ENCODE data around the gene EPB41. TPM values are rescaled to one million over a fixed set of nuclear protein-coding genes. Genes with fewer than 3 reads are reported as not detected.
"Not testable (repeated sequence)": the region's sequence is repeated elsewhere in the genome, so short reads cannot be mapped to it uniquely, and the experiment has no call there.

EPB41 gene
- total RNA-seq, 2 donors from 2014 or later, result 40.0 to 63.2 TPM

DNA sequence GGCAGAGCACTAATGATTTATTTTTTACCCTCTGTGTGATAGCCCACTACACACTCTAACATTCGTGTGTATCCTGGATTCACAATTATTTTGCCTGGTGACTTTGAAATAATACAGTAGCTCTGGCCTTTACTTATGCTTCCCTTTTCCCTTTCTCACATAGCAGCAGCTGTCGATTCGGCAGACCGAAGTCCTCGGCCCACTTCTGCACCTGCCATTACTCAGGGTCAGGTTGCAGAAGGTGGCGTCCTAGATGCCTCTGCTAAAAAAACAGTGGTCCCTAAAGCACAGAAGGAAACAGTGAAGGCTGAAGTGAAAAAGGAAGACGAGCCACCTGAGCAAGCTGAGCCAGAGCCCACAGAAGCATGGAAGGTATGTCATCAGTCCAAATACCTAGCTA is 138.6 kb downstream of the EPB41 start:
- no peak overlapping the region for H3K4me3 Mint-ChIP-seq
- no peak for ATAC-seq (replicated peaks)
- H3K27ac Mint-ChIP-seq, result no peak overlapping the region
- H3K4me1 Mint-ChIP-seq, result no peaks in the 10 kb centered on the region
- H3K9me3 Mint-ChIP-seq, result no peaks in the 10 kb centered on the region
- H3K27me3 Mint-ChIP-seq, result no peaks in the 10 kb centered on the region
- peaks cover 54% of the 10 kb centered on the region for H3K36me3 Mint-ChIP-seq (ENCODE audit: low read depth)

DNA sequence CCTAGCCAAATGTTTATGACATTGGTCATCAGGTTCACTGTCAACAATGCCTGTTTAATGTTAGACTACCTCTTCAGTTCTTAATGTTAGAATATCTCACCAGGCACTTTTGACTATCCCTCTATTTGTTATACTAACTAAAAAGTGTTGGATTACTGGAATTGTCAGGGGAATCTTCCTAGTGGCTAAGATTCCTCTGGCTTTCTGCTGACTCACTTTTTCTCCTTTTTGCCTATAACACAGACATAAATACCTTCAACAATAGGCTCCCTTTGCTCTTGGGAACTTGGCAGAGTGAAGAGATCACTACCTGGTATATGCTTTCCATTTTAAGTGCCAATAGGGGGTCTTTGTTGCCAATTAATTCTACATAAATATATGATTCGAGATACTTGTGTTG is 140.8 kb downstream of the EPB41 start:
- no peak for ATAC-seq (replicated peaks)
- Mint-ChIP-seq H3K27me3 (no peaks in the 10 kb centered on the region), H3K4me3 (no peak overlapping the region), H3K27ac (no peak overlapping the region), H3K36me3 (ENCODE audit: low read depth) (peaks cover 48% of the 10 kb centered on the region), H3K4me1 (no peaks in the 10 kb centered on the region), H3K9me3 (no peaks in the 10 kb centered on the region)

DNA sequence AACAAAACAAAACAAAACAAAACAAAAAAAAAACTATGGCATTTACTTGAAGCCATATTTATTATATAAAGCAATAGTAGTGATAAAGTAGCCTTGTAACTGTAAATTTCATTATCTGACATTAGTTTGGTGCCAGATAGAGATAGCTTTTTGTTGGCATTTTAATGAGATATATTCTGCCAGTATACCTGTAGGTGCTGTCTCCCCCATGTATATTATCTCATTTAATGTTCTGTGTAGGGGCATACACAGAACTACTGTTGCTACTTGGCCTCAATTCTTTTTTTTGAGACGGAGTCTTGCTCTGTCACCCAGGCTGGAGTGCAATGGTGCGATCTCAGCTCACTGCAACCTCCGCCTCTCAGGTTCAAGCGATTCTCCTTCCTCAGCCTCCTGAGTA is 141.9 kb downstream of the EPB41 start:
- H3K4me1 Mint-ChIP-seq, result peaks cover 5% of the 10 kb centered on the region
- H3K27me3 Mint-ChIP-seq, result no peaks in the 10 kb centered on the region
- H3K27ac Mint-ChIP-seq, result no peak overlapping the region
- H3K4me3 Mint-ChIP-seq, result no peak overlapping the region
- ATAC-seq (replicated peaks), result no peak
- H3K9me3 Mint-ChIP-seq, result no peaks in the 10 kb centered on the region
- peaks cover 50% of the 10 kb centered on the region for H3K36me3 Mint-ChIP-seq (ENCODE audit: low read depth)

- no peak overlapping the region for H3K4me3 Mint-ChIP-seq
- peaks cover 54% of the 10 kb centered on the region for H3K36me3 Mint-ChIP-seq (ENCODE audit: low read depth)
- H3K4me1 Mint-ChIP-seq, result peaks cover 16% of the 10 kb centered on the region
- no peaks in the 10 kb centered on the region for H3K9me3 Mint-ChIP-seq
- H3K27me3 Mint-ChIP-seq, result no peaks in the 10 kb centered on the region
- H3K27ac Mint-ChIP-seq, result peak overlapping the region; percentile 51
- no peak for ATAC-seq (replicated peaks)
Observed at GRCh38 chr1:29057700-29058099, 143.3 kb downstream of the EPB41 start.

DNA sequence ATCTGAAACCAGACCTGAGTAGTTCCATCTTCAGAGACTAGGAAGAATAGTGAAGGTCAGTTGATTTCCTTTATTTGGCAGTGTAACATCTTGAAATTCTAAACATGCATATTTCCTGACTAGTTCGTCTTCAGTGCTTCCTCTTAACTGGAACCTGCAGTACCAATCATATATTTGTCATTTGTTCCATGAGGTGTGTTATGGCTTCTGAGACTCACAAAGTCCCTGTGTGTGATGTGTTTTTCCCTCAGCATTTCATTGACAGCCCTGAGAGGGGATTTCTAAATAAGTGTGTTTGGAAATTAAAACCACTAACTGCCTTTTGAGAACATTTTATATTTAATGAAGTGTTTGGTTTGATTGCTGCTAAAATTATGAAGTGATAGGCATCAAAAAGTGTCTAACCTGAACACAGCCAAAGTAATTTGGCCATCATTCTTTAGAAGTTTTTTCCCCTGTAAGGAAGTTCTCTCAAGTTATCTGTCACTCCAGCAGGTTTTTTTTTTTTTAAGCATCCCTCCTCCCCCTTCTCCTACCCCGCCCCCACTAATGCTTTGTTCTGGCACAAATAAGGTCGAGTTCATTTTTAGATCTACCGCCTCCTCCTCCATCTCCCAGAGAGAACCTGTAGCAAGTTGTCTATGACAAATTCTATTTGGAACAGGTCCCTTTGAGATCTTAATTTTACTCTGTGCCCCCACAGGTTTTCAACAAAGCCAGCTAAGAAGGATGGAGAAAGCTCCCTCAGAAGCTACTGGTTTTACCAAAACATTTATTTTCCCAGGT is 148.0 kb downstream of the EPB41 start:
- Mint-ChIP-seq H3K4me1 (peaks cover 18% of the 10 kb centered on the region), H3K36me3 (ENCODE audit: low read depth) (peaks cover 60% of the 10 kb centered on the region), H3K4me3 (peak overlapping the region; percentile 80), H3K27me3 (no peaks in the 10 kb centered on the region), H3K27ac (peak overlapping the region; percentile 99), H3K9me3 (no peaks in the 10 kb centered on the region)
- ATAC-seq (replicated peaks), result peak; percentile 94

- Mint-ChIP-seq H3K27ac (peak overlapping the region; percentile 26), H3K36me3 (ENCODE audit: low read depth) (peaks cover 61% of the 10 kb centered on the region)
Observed at GRCh38 chr1:29064064-29064463, 149.7 kb downstream of the EPB41 start.

GRCh38 chr1:29077155-29077554 is 162.8 kb downstream of the EPB41 start:
- no peak for ATAC-seq (replicated peaks)
- no peak overlapping the region for H3K27ac Mint-ChIP-seq
- H3K4me1 Mint-ChIP-seq, result no peaks in the 10 kb centered on the region
- peaks cover 57% of the 10 kb centered on the region for H3K36me3 Mint-ChIP-seq (ENCODE audit: low read depth)
- H3K9me3 Mint-ChIP-seq, result no peaks in the 10 kb centered on the region
- no peak overlapping the region for H3K4me3 Mint-ChIP-seq
- H3K27me3 Mint-ChIP-seq, result no peaks in the 10 kb centered on the region

More at GRCh38 chr1:29064064-29064463, 149.7 kb downstream of the EPB41 start:
- H3K9me3 Mint-ChIP-seq, result no peaks in the 10 kb centered on the region
- ATAC-seq (replicated peaks), result no peak
- H3K27me3 Mint-ChIP-seq, result no peaks in the 10 kb centered on the region
- peaks cover 18% of the 10 kb centered on the region for H3K4me1 Mint-ChIP-seq
- H3K4me3 Mint-ChIP-seq, result no peak overlapping the region

DNA sequence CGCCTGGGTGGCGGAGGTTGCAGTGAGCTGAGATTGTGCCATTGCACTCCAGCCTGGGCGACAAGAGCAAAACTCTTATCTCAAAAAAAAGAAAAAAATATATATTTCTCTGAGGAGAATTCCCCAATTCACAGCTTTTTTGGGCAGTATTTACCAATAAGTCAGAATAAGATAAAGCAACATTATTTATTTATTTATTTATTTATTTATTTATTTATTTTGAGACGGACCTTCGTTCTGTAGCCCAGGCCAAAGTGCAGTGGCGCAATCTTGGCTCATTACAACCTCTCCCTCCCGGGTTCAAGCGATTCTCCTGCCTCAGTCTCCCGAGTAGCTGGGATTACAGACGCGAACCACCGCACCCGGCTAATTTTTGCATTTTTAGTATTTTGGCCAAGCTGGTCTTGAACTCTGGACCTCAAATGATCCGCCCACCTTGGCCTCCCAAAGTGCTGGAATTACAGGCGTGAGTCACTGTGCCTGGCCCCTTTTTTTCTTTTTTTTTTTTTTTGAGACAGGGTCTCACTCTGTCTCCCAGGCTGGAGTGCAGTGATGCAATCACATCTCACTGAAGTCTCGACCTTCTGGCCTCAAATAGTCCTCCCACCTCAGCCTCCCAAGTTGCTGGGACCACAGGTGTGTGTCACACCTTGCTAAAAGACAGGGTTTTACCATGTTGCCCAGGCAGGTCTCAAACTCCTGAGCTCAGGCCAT is 165.7 kb downstream of the EPB41 start:
- H3K36me3 Mint-ChIP-seq (ENCODE audit: low read depth), result peaks cover 39% of the 10 kb centered on the region
- not testable (repeated sequence) for H3K4me1 Mint-ChIP-seq; ATAC-seq (replicated peaks); H3K27me3 Mint-ChIP-seq; H3K4me3 Mint-ChIP-seq; H3K9me3 Mint-ChIP-seq; H3K27ac Mint-ChIP-seq

- Mint-ChIP-seq H3K27ac (no peak overlapping the region), H3K36me3 (ENCODE audit: low read depth) (peaks cover 44% of the 10 kb centered on the region), H3K9me3 (no peaks in the 10 kb centered on the region), H3K4me1 (no peaks in the 10 kb centered on the region), H3K4me3 (no peak overlapping the region), H3K27me3 (no peaks in the 10 kb centered on the region)
- ATAC-seq (replicated peaks), result no peak
Observed at GRCh38 chr1:29081201-29081600, 166.8 kb downstream of the EPB41 start.

- Mint-ChIP-seq H3K4me1 (no peaks in the 10 kb centered on the region), H3K36me3 (ENCODE audit: low read depth) (peaks cover 36% of the 10 kb centered on the region), H3K4me3 (no peak overlapping the region), H3K9me3 (no peaks in the 10 kb centered on the region), H3K27ac (no peak overlapping the region), H3K27me3 (no peaks in the 10 kb centered on the region)
- no peak for ATAC-seq (replicated peaks)
Observed at GRCh38 chr1:29082519-29082918, 168.2 kb downstream of the EPB41 start.

- H3K36me3 Mint-ChIP-seq (ENCODE audit: low read depth), result peaks cover 41% of the 10 kb centered on the region
- ATAC-seq (replicated peaks), result no peak
- no peaks in the 10 kb centered on the region for H3K9me3 Mint-ChIP-seq
- H3K27me3 Mint-ChIP-seq, result no peaks in the 10 kb centered on the region
- peak overlapping the region; percentile 9 for H3K27ac Mint-ChIP-seq
- no peaks in the 10 kb centered on the region for H3K4me1 Mint-ChIP-seq
- no peak overlapping the region for H3K4me3 Mint-ChIP-seq
Observed at GRCh38 chr1:29083317-29084195, 169.2 kb downstream of the EPB41 start.

- Mint-ChIP-seq H3K36me3 (ENCODE audit: low read depth) (peaks cover 44% of the 10 kb centered on the region), H3K4me3 (no peak overlapping the region), H3K4me1 (no peaks in the 10 kb centered on the region), H3K9me3 (no peaks in the 10 kb centered on the region), H3K27ac (peak overlapping the region; percentile 9), H3K27me3 (no peaks in the 10 kb centered on the region)
- ATAC-seq (replicated peaks), result no peak
Observed at GRCh38 chr1:29084196-29084521, 169.8 kb downstream of the EPB41 start.

DNA sequence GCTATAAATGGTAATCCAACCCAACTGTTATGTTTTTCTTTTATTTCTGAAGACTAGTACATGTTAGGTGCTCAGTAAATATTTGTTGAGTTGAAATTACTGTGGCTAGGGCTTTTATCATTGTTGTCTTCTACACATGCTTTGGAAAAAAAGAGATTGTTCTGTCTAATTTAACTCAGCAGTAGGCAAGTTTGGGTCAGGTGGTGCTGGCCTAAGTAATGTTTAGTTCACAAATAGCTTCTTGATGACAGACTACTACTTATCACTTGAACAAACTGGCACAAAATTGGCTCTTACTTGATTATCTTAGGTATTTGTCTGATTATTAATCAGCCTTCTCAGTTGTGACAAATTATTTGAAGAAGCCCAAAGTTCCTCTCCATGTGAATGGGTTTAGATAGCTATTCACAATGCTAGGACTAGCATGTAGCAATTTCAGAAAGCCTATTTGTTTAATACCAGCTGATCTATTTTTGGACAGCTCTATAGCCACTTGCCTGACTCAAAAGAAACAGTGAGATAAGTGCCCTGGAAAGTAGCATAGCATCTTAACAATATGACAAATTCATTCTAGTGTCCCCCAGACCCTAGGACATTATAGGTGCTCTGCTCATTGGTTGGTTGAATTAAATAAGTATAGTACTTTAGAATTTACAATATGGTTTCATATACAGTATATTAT is 176.7 kb downstream of the EPB41 start:
- no peak for ATAC-seq (replicated peaks)
- Mint-ChIP-seq H3K36me3 (ENCODE audit: low read depth) (peaks cover 57% of the 10 kb centered on the region), H3K9me3 (peaks cover 4% of the 10 kb centered on the region), H3K27me3 (no peaks in the 10 kb centered on the region), H3K4me1 (no peaks in the 10 kb centered on the region), H3K4me3 (no peak overlapping the region), H3K27ac (no peak overlapping the region)

DNA sequence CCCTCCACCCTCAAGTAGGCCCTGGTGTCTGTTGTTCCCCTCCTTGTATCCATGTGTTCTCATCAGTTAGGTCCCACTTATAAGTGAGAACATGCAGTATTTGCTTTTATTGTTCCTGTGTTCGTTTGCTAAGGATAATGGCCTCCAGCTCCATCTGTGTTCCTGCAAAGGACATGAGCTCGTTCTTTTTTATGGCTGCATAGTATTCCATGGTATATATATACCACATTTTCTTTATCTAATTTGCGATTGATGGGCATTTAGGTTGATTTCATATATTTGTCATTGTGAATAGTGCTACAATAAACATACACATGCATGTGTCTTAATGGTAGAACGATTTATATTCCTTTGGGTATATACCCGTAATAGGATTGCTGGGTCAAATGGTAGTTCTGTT is 178.3 kb downstream of the EPB41 start:
- H3K9me3 Mint-ChIP-seq; H3K4me1 Mint-ChIP-seq; H3K27me3 Mint-ChIP-seq; H3K27ac Mint-ChIP-seq; H3K4me3 Mint-ChIP-seq; ATAC-seq (replicated peaks): not testable (repeated sequence)
- H3K36me3 Mint-ChIP-seq (ENCODE audit: low read depth), result peaks cover 69% of the 10 kb centered on the region
